IMR-90 (cell line): ENCODE measurements around the gene BTC. TPM values are rescaled to one million over a fixed set of nuclear protein-coding genes. Genes with fewer than 3 reads are reported as not detected.

ENCODE experiments used
- ATAC-seq: fragments of 200-7000 bp; cut with Tn5 transposase; 2 replicates; pipeline ENCODE4 v1.9.1; 2020; ENCODE audit warnings: low read depth, mild to moderate bottlenecking, moderate library complexity
- BruUV-seq: library from RNA; stranded (reverse); fragments of 400-500 nt; replicated peaks from 2 replicates; lab custom pipeline; 2021; lab: Mats Ljungman, UMichigan
- CTCF ChIA-PET: fragments of 300-600 bp; formaldehyde crosslinking; extraction: SDS; loops from one replicate; lab custom pipeline; 2021; ENCODE audit warnings: antibody characterized with exemption; lab: Yijun Ruan, JAX
- POLR2A ChIA-PET: fragments of 300-600 bp; sonication (Branson Sonifier 250); formaldehyde crosslinking; loops from one replicate; lab custom pipeline; 2022; ENCODE audit warnings: antibody characterized with exemption; ENCODE audit not compliant: unreplicated experiment; lab: Charles Lee
- DNase-seq: peaks from one replicate; pipeline ENCODE4 v3.0.0; 2013
- H2AFZ ChIP-seq: replicated peaks from 2 replicates; pipeline ENCODE3; 2013; ENCODE audit warnings: low read length, mild to moderate bottlenecking; ENCODE audit not compliant: poor library complexity
- H2AK5ac ChIP-seq: 2 replicates; pipeline ENCODE4 v1.6.1; 2013; ENCODE audit warnings: low read depth, low read length, inconsistent platforms
- H2AK9ac ChIP-seq: replicated peaks from 2 replicates; pipeline ENCODE3; 2013; ENCODE audit warnings: mild to moderate bottlenecking, low read depth, low read length, moderate library complexity; ENCODE audit not compliant: poor library complexity
- H2BK120ac ChIP-seq: 2 replicates; pipeline ENCODE4 v1.6.1; 2013; ENCODE audit warnings: low read depth, low read length, inconsistent platforms
- H2BK15ac ChIP-seq: 3 replicates; pipeline ENCODE4 v1.6.1; 2013; ENCODE audit warnings: low read depth, low read length, inconsistent platforms
- H2BK20ac ChIP-seq: 2 replicates; pipeline ENCODE4 v1.6.1; 2013; ENCODE audit warnings: low read depth, mild to moderate bottlenecking, inconsistent platforms, low read length, moderate library complexity
- H2BK5ac ChIP-seq: 2 replicates; pipeline ENCODE4 v1.6.1; 2013; ENCODE audit warnings: mild to moderate bottlenecking, low read depth, low read length, inconsistent platforms; ENCODE audit not compliant: poor library complexity, severe bottlenecking
- H3K14ac ChIP-seq: replicated peaks from 2 replicates; pipeline ENCODE4 v1.6.1; 2013; ENCODE audit warnings: low read depth, low read length, inconsistent platforms
- H3K18ac ChIP-seq: 2 replicates; pipeline ENCODE4 v1.6.1; 2013; ENCODE audit warnings: low read depth, low read length, control low read depth
- H3K23ac ChIP-seq: 2 replicates; pipeline ENCODE4 v1.6.1; 2013; ENCODE audit warnings: low read depth, low read length, inconsistent platforms
- H3K27ac ChIP-seq: 2 replicates; pipeline ENCODE4 v1.5.1; 2013; ENCODE audit warnings: mild to moderate bottlenecking, control low read depth, low read length; ENCODE audit not compliant: insufficient read depth
- H3K27me3 ChIP-seq: 2 replicates; pipeline ENCODE4 v1.6.1; 2013; ENCODE audit warnings: low read length; ENCODE audit not compliant: control insufficient read depth, insufficient read depth
- H3K36me3 ChIP-seq: 2 replicates; pipeline ENCODE4 v1.6.1; 2013; ENCODE audit warnings: low read length, mixed read lengths; ENCODE audit not compliant: control insufficient read depth, insufficient read depth
- H3K4ac ChIP-seq: 2 replicates; pipeline ENCODE4 v1.6.1; 2013; ENCODE audit warnings: low read depth, low read length, inconsistent platforms
- H3K4me1 ChIP-seq: 2 replicates; pipeline ENCODE4 v1.6.1; 2013; ENCODE audit warnings: low read length, mixed read lengths; ENCODE audit not compliant: control insufficient read depth, insufficient read depth
- H3K4me2 ChIP-seq: 2 replicates; pipeline ENCODE4 v1.6.1; 2013; ENCODE audit warnings: low read depth, mild to moderate bottlenecking, control low read depth, low read length, moderate library complexity
- H3K4me3 ChIP-seq: 2 replicates; pipeline ENCODE4 v1.5.1; 2013; ENCODE audit warnings: low read depth, mild to moderate bottlenecking, control low read depth, low read length, moderate library complexity; ENCODE audit not compliant: insufficient read depth
- H3K56ac ChIP-seq: 2 replicates; pipeline ENCODE4 v1.6.1; 2013; ENCODE audit warnings: low read length, inconsistent platforms; ENCODE audit not compliant: insufficient read depth; ENCODE audit errors: extremely low read depth
- H3K79me1 ChIP-seq, 2 experiments: 2 replicates each; pipeline ENCODE4 v1.6.1; 2013; ENCODE audit warnings: low read length in 2 of 2, inconsistent platforms in 1 of 2, low read depth in 1 of 2
- H3K9ac ChIP-seq: 2 replicates; pipeline ENCODE4 v1.6.1; 2013; ENCODE audit warnings: low read depth, low read length, control low read depth
- H3K9me1 ChIP-seq: 2 replicates; pipeline ENCODE4 v1.6.1; 2013; ENCODE audit warnings: low read length, inconsistent platforms; ENCODE audit not compliant: insufficient read depth
- H3K9me3 ChIP-seq: 2 replicates; pipeline ENCODE4 v1.6.1; 2013; ENCODE audit warnings: low read length; ENCODE audit not compliant: control insufficient read depth, insufficient read depth
- H4K20me1 ChIP-seq: 2 replicates; pipeline ENCODE4 v1.6.1; 2013; ENCODE audit warnings: low read length, inconsistent platforms; ENCODE audit not compliant: insufficient read depth
- H4K5ac ChIP-seq: 2 replicates; pipeline ENCODE4 v1.6.1; 2013; ENCODE audit warnings: mild to moderate bottlenecking, low read depth, low read length, control low read depth
- H4K8ac ChIP-seq, 2 experiments: 2 replicates each; pipeline ENCODE4 v1.6.1; 2013; ENCODE audit warnings: low read depth in 2 of 2, low read length in 2 of 2, control low read depth in 1 of 2, inconsistent platforms in 1 of 2
- H4K91ac ChIP-seq: 2 replicates; pipeline ENCODE4 v1.6.1; 2013; ENCODE audit warnings: low read depth, low read length, inconsistent platforms; ENCODE audit not compliant: insufficient read depth
- MAFK ChIP-seq: IDR thresholded peaks from 2 replicates; pipeline ENCODE4 v1.6.1; 2012; ENCODE audit warnings: low read depth, low read length, improper control_type of control experiment
- WGBS, 2 experiments: methylation state at CpG; one replicate each; pipeline versions ENCODE4 v1.1.5 to v1.1.7; 2013; ENCODE audit warnings: missing lambda C conversion rate in 2 of 2; ENCODE audit not compliant: insufficient read length in 1 of 2; ENCODE audit errors: extremely low coverage in 2 of 2; 5-methylcytosine and 5-hydroxymethylcytosine counted together
- dilution Hi-C: fragments of 300-500 bp; cut with HindIII; formaldehyde crosslinking; loops from one replicate; pipeline ENCODE4 v1.14.3; 2018; ENCODE audit warnings: low sequenced_read_pairs; ENCODE audit not compliant: unreplicated experiment
- in situ Hi-C: fragments of 300-500 bp; cut with MboI; formaldehyde crosslinking; loops from 3 replicates; pipeline ENCODE4 v1.14.3; 2019; ENCODE audit warnings: low sequenced_read_pairs, inconsistent platforms, mixed read lengths
- intact Hi-C: fragments of 100-400 bp; cut with micrococcal nuclease; formaldehyde crosslinking; loops from 2 replicates; pipeline ENCODE4 v1.10.0; 2022
- polyA plus RNA-seq, 3 experiments: library from polyadenylated mRNA; depleted of rRNA; stranded (reverse); fragments of >200 nt; gene quantifications; 2 replicates each; pipeline ENCODE4 v1.2.3, GENCODE V29; 2012; ENCODE audit warnings: low replicate concordance in 1 of 3
- total RNA-seq: library from RNA; depleted of rRNA; stranded (reverse); fragments of >200 nt; gene quantifications from 2 replicates; pipeline ENCODE4 v1.2.3, GENCODE V29; 2012

BTC gene
- total and polyA plus RNA-seq, 2 of the 4 experiments (the other 2 are of a cell fraction), result not detected

DNA sequence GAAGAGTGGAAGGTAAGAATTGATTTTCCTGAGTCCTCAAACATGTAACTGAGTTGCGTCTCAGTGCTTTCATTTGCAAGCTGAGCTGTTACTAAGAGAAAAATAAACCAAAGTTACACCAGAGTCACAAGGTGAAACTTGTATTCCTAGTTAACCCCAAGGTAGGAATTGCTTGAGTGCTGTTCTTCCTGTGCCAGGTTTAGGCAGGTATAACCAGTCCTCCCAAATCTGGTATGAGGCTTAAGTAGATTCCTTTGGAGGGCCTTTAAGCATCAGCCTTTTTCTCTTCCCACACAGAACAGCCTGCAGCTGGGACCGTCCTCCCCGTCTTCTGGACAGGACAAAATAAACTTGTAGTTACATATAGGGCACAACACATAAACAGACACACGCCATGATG is 2.3 kb upstream of the BTC start:
- DNase-seq (no peak), ATAC-seq (no peak)
- H3K4me2 ChIP-seq, result no peak overlapping the region
- H3K27ac ChIP-seq, result no peak overlapping the region
- no peak overlapping the region for H2AK9ac ChIP-seq
- no peaks in the 10 kb centered on the region for H4K20me1 ChIP-seq
- H2AFZ ChIP-seq, result no peak overlapping the region
- H2BK15ac ChIP-seq, result no peak overlapping the region
- CTCF ChIA-PET, result interaction anchor here (0.6 kb wide), 1 partner anchor 775 kb away, joined by 4 read pairs; no protein-coding TSS in a partner anchor
- H3K18ac ChIP-seq, result no peak overlapping the region
- no TSS peak for BruUV-seq
- H3K79me1 ChIP-seq, result no peaks in the 10 kb centered on the region
- POLR2A ChIA-PET, result no interaction called here
- no peak overlapping the region for H2BK120ac ChIP-seq
- no peak overlapping the region for H2BK5ac ChIP-seq
- H3K4me1 ChIP-seq, result no peaks in the 10 kb centered on the region
- H3K27me3 ChIP-seq, result peaks cover 33% of the 10 kb centered on the region
- H3K9me1 ChIP-seq, result no peaks in the 10 kb centered on the region
- H2AK5ac ChIP-seq, result no peak overlapping the region
- WGBS, 2 experiments, result no CpG with 5 or more reads among the region's 4 CpGs
- no peaks in the 10 kb centered on the region for H3K36me3 ChIP-seq
- TF ChIP-seq MAFK, result no peak
- no peak overlapping the region for H3K23ac ChIP-seq
- H2BK20ac ChIP-seq, result no peak overlapping the region
- H3K56ac ChIP-seq, result no peak overlapping the region
- in situ Hi-C loops, result no loop called here
- H3K4ac ChIP-seq, result no peak overlapping the region
- H4K5ac ChIP-seq, result no peak overlapping the region
- intact Hi-C loops, result no loop called here
- dilution Hi-C loops, result no loop called here
- H4K91ac ChIP-seq, result no peak overlapping the region
- H4K8ac ChIP-seq, result no peak overlapping the region
- no peaks in the 10 kb centered on the region for H3K9me3 ChIP-seq
- H3K9ac ChIP-seq, result no peak overlapping the region
- H3K4me3 ChIP-seq, result no peak overlapping the region
- H3K14ac ChIP-seq, result no peak overlapping the region
